Measurements from ENCODE around the gene ORC4.

- TF ChIP-seq EZH2phosphoT487 (IDR thresholded peaks at IDR 0.05; ENCODE audit: insufficient read depth, low read depth) (no peak), EZH2 (IDR thresholded peaks at IDR 0.05; ENCODE audit: insufficient read depth, poor library complexity, severe bottlenecking) (no peak)
Measured at GRCh38 chr2:147882631-147883030, 137.9 kb downstream of the ORC4 start.
